Measurements from ENCODE around the gene IMMP1L.

The IMMP1L gene

DNA sequence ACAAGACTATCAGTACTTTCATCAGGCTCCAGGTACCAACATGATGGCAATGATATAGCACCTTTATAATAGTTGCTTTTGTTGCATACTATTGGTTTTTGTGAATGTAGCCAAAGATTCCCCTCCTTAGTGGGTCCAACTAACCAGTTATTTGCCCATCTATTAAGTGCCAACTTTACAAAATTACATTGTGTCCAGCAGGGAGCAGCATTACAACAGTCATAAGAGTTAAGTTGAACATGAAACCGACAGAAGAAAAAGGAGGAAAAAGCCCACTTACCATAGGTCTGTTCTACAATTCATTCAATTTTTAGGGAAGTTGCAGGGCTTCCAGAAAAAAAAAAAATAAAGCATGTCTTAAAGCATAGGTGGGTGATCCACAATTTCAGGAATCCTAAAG is 21.6 kb downstream of the IMMP1L start:
- no peak overlapping the region for H4K12ac ChIP-seq (ENCODE audit: low read depth, low read length)
- H4K8ac ChIP-seq (ENCODE audit: low read depth, low read length): no peak overlapping the region
- H2AK5ac ChIP-seq (ENCODE audit: low read length): no peak overlapping the region
- peak; percentile 7 to 65 for DNase-seq
- no peak overlapping the region for H3K9ac ChIP-seq (ENCODE audit: low read length)
- no peaks in the 10 kb centered on the region for H3K27me3 ChIP-seq (ENCODE audit: insufficient read depth, low read length)
- H3K4me3 ChIP-seq (ENCODE audit: low read depth, low read length): no peak overlapping the region
- no peaks in the 10 kb centered on the region for H3K79me1 ChIP-seq (ENCODE audit: low read length)
- no peak overlapping the region for H3K18ac ChIP-seq (ENCODE audit: low read length)
- H4K91ac ChIP-seq (ENCODE audit: low read depth, low read length): no peak overlapping the region
- no peak overlapping the region for H3K14ac ChIP-seq (ENCODE audit: low read length)
- no peak overlapping the region for H3K4me2 ChIP-seq (ENCODE audit: low read length)
- H3K23ac ChIP-seq (ENCODE audit: low read length): no peak overlapping the region
- H2BK120ac ChIP-seq (ENCODE audit: insufficient read depth, low read length, poor library complexity): no peak overlapping the region
- H3K79me2 ChIP-seq (ENCODE audit: control insufficient read depth, insufficient read depth, low read length, poor library complexity): no peaks in the 10 kb centered on the region
- H2BK5ac ChIP-seq (ENCODE audit: low read depth, low read length, poor library complexity): no peak overlapping the region
- H2AFZ ChIP-seq (ENCODE audit: insufficient read depth, low read length, poor library complexity): no peak overlapping the region
- H3K36me3 ChIP-seq (ENCODE audit: control insufficient read depth in 1 of 2, insufficient read depth in 2 of 2, low read length in 2 of 2): peaks cover 0 to 2% of the 10 kb centered on the region in 2 experiments
- H2BK12ac ChIP-seq (ENCODE audit: low read length): no peak overlapping the region
- H3K9me3 ChIP-seq (ENCODE audit: insufficient read depth, low read depth, low read length): no peaks in the 10 kb centered on the region
- no CpG with 5 or more reads among the region's 1 CpG for WGBS (ENCODE audit: extremely low coverage, insufficient coverage, insufficient read length)
- no peaks in the 10 kb centered on the region for H3K4me1 ChIP-seq (ENCODE audit: control insufficient read depth in 1 of 2, insufficient read depth in 2 of 2, low read length in 2 of 2)
- H3K27ac ChIP-seq (ENCODE audit: low read depth, low read length): no peak overlapping the region
- no peak overlapping the region for H3K4ac ChIP-seq (ENCODE audit: low read depth, low read length)

GRCh38 chr11:31484497-31484896 is 24.9 kb downstream of the IMMP1L start:
- Histone ChIP-seq H4K8ac (ENCODE audit: low read depth, low read length) (no peak overlapping the region), H3K14ac (ENCODE audit: low read length) (no peak overlapping the region), H3K36me3 (ENCODE audit: control insufficient read depth in 1 of 2, insufficient read depth in 2 of 2, low read length in 2 of 2) (no peaks in the 10 kb centered on the region), H2BK12ac (ENCODE audit: low read length) (no peak overlapping the region), H3K23ac (ENCODE audit: low read length) (no peak overlapping the region), H4K91ac (ENCODE audit: low read depth, low read length) (no peak overlapping the region), H3K18ac (ENCODE audit: low read length) (no peak overlapping the region), H3K79me1 (ENCODE audit: low read length) (no peaks in the 10 kb centered on the region), H3K9ac (ENCODE audit: low read length) (no peak overlapping the region), H3K4ac (ENCODE audit: low read depth, low read length) (no peak overlapping the region), H2BK120ac (ENCODE audit: insufficient read depth, low read length, poor library complexity) (no peak overlapping the region), H3K27me3 (ENCODE audit: insufficient read depth, low read length) (no peaks in the 10 kb centered on the region), H3K4me3 (ENCODE audit: low read depth, low read length) (no peak overlapping the region), H3K9me3 (ENCODE audit: insufficient read depth, low read depth, low read length) (no peaks in the 10 kb centered on the region), H2AFZ (ENCODE audit: insufficient read depth, low read length, poor library complexity) (no peak overlapping the region), H4K12ac (ENCODE audit: low read depth, low read length) (no peak overlapping the region), H3K27ac (ENCODE audit: low read depth, low read length) (no peak overlapping the region), H3K4me2 (ENCODE audit: low read length) (no peak overlapping the region), H3K79me2 (ENCODE audit: control insufficient read depth, insufficient read depth, low read length, poor library complexity) (no peaks in the 10 kb centered on the region), H2AK5ac (ENCODE audit: low read length) (no peak overlapping the region), H3K4me1 (ENCODE audit: control insufficient read depth in 1 of 2, insufficient read depth in 2 of 2, low read length in 2 of 2) (no peaks in the 10 kb centered on the region), H2BK5ac (ENCODE audit: low read depth, low read length, poor library complexity) (no peak overlapping the region)
- DNase-seq: no peak
- WGBS (ENCODE audit: extremely low coverage, insufficient coverage, insufficient read length): no CpG with 5 or more reads among the region's 4 CpGs

- H4K12ac ChIP-seq (ENCODE audit: low read depth, low read length): no peak overlapping the region
- H2AFZ ChIP-seq (ENCODE audit: insufficient read depth, low read length, poor library complexity): no peak overlapping the region
- no peak overlapping the region for H3K18ac ChIP-seq (ENCODE audit: low read length)
- H3K79me1 ChIP-seq (ENCODE audit: low read length): no peaks in the 10 kb centered on the region
- no peak overlapping the region for H3K4me2 ChIP-seq (ENCODE audit: low read length)
- H2BK12ac ChIP-seq (ENCODE audit: low read length): no peak overlapping the region
- H3K23ac ChIP-seq (ENCODE audit: low read length): no peak overlapping the region
- no peak for DNase-seq
- no CpG with 5 or more reads among the region's 3 CpGs for WGBS (ENCODE audit: extremely low coverage, insufficient coverage, insufficient read length)
- H3K14ac ChIP-seq (ENCODE audit: low read length): no peak overlapping the region
- H3K27me3 ChIP-seq (ENCODE audit: insufficient read depth, low read length): no peaks in the 10 kb centered on the region
- H3K4me3 ChIP-seq (ENCODE audit: low read depth, low read length): no peak overlapping the region
- no peaks in the 10 kb centered on the region for H3K36me3 ChIP-seq (ENCODE audit: control insufficient read depth in 1 of 2, insufficient read depth in 2 of 2, low read length in 2 of 2)
- no peaks in the 10 kb centered on the region for H3K79me2 ChIP-seq (ENCODE audit: control insufficient read depth, insufficient read depth, low read length, poor library complexity)
- no peaks in the 10 kb centered on the region for H3K9me3 ChIP-seq (ENCODE audit: insufficient read depth, low read depth, low read length)
- H4K91ac ChIP-seq (ENCODE audit: low read depth, low read length): no peak overlapping the region
- H3K27ac ChIP-seq (ENCODE audit: low read depth, low read length): no peak overlapping the region
- H2BK120ac ChIP-seq (ENCODE audit: insufficient read depth, low read length, poor library complexity): no peak overlapping the region
- H2BK5ac ChIP-seq (ENCODE audit: low read depth, low read length, poor library complexity): no peak overlapping the region
- no peak overlapping the region for H2AK5ac ChIP-seq (ENCODE audit: low read length)
- H3K4me1 ChIP-seq (ENCODE audit: control insufficient read depth in 1 of 2, insufficient read depth in 2 of 2, low read length in 2 of 2): no peaks in the 10 kb centered on the region
- H3K9ac ChIP-seq (ENCODE audit: low read length): no peak overlapping the region
- H3K4ac ChIP-seq (ENCODE audit: low read depth, low read length): no peak overlapping the region
- no peak overlapping the region for H4K8ac ChIP-seq (ENCODE audit: low read depth, low read length)
These were observed 28.5 kb downstream of the IMMP1L start for GRCh38 chr11:31480930-31481329.

DNA sequence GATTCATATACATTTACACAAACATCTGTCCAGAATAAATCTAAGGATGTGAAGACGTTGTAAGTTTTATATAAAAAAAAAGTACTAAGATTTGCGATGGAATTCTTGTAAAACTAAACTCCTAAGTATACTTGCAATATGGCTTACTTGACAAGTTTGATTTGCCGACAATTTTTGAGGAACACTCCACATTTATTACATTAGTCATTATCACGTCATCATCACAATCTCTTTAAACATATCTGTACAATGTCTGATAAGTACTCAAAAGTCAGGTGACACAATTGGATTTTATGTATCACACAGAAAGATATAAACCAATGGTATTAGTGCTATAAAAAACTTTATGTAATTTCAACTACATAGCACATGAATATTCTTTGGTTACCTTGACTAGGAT is 30.4 kb downstream of the IMMP1L start:
- WGBS (ENCODE audit: extremely low coverage, insufficient coverage, insufficient read length): no CpG with 5 or more reads among the region's 4 CpGs
- H4K8ac ChIP-seq (ENCODE audit: low read depth, low read length): no peak overlapping the region

More for the DNA sequence above, 30.4 kb downstream of the IMMP1L start:
- Histone ChIP-seq H3K79me2 (ENCODE audit: control insufficient read depth, insufficient read depth, low read length, poor library complexity) (no peaks in the 10 kb centered on the region), H3K4me2 (ENCODE audit: low read length) (no peak overlapping the region), H3K9ac (ENCODE audit: low read length) (no peak overlapping the region), H3K36me3 (ENCODE audit: control insufficient read depth in 1 of 2, insufficient read depth in 2 of 2, low read length in 2 of 2) (no peaks in the 10 kb centered on the region), H2AK5ac (ENCODE audit: low read length) (no peak overlapping the region), H3K4me1 (ENCODE audit: control insufficient read depth in 1 of 2, insufficient read depth in 2 of 2, low read length in 2 of 2) (no peaks in the 10 kb centered on the region), H2BK12ac (ENCODE audit: low read length) (no peak overlapping the region), H3K27me3 (ENCODE audit: insufficient read depth, low read length) (no peaks in the 10 kb centered on the region), H3K4me3 (ENCODE audit: low read depth, low read length) (no peak overlapping the region), H4K91ac (ENCODE audit: low read depth, low read length) (no peak overlapping the region), H3K9me3 (ENCODE audit: insufficient read depth, low read depth, low read length) (no peaks in the 10 kb centered on the region), H3K4ac (ENCODE audit: low read depth, low read length) (no peak overlapping the region), H2BK120ac (ENCODE audit: insufficient read depth, low read length, poor library complexity) (no peak overlapping the region), H3K27ac (ENCODE audit: low read depth, low read length) (no peak overlapping the region), H3K14ac (ENCODE audit: low read length) (no peak overlapping the region), H4K12ac (ENCODE audit: low read depth, low read length) (no peak overlapping the region), H3K79me1 (ENCODE audit: low read length) (no peaks in the 10 kb centered on the region), H3K18ac (ENCODE audit: low read length) (no peak overlapping the region), H2AFZ (ENCODE audit: insufficient read depth, low read length, poor library complexity) (no peak overlapping the region), H3K23ac (ENCODE audit: low read length) (no peak overlapping the region), H2BK5ac (ENCODE audit: low read depth, low read length, poor library complexity) (no peak overlapping the region)
- no peak for DNase-seq

Measured in trophoblast cell (in vitro differentiated cells and primary cell).